Measurements from ENCODE around the gene FASTKD2.

Gene FASTKD2

GRCh38 chr2:206840999-206841398, 75.6 kb downstream of the FASTKD2 start:
- DNase-seq = no peak

Data from cortex of kidney (tissue), 1 donor.